ENCODE measurements around the gene SPINT2.

The SPINT2 gene

GRCh38 chr19:38268539-38268938 is 4.2 kb downstream of the SPINT2 start:
- DNase-seq = no peak

DNA sequence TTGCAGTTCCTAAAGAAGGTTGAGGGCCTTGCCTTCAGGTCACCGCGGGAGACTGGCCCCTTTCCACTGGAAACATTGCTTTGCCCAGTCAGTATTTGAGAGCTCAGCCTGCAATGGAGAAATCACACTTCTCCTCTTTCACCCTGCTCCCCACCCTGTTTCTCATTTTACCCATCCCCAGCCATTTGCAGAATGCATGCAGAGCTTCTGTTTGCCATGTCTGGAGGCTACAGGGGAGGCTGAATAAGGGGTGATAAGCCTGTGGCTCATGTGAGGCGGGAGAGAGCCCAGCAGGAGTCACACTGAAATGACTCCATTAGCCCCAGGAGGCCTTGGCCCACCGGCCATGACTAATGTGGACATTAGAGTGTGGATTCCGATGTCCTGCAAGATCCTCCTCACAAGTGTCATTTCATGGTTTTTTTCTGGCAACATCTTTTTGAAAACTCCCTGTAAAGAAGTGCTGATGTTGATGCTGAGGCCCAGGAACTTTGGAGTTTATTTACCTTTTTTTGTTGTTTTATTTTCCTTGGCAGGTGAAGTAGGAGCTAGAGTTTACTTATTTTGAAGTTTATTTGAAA is 6.3 kb downstream of the SPINT2 start:
- no peak for DNase-seq

GRCh38 chr19:38273499-38273898 is 9.1 kb downstream of the SPINT2 start:
- DNase-seq = no peak

- no peak for DNase-seq
Measured at GRCh38 chr19:38274739-38275138, 10.4 kb downstream of the SPINT2 start.

GRCh38 chr19:38276942-38277517 is 12.7 kb downstream of the SPINT2 start:
- DNase-seq = no peak

DNA sequence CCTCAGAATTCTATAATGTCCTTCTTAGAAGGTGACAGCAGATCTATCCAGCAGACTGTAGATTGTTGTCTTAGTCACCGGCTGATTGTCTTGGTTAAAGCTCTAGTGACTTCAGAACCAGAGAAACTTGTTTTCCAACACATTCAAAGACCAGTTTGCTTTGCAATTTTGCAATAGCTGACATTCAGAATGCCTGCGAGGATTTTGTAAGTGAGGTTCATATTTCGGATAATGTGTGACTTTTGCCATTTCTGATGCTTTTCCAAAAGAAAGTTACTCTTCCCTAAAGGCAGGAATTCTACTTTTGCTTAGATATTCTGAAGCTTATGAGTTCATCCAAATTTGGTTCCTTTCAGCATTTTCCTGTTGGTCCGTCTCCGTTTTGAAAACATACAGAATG is 13.2 kb downstream of the SPINT2 start:
- DNase-seq = no peak

GRCh38 chr19:38277969-38278680 is 13.8 kb downstream of the SPINT2 start:
- DNase-seq = no peak

- DNase-seq = no peak
Measured at GRCh38 chr19:38278751-38279150, 14.4 kb downstream of the SPINT2 start.

DNA sequence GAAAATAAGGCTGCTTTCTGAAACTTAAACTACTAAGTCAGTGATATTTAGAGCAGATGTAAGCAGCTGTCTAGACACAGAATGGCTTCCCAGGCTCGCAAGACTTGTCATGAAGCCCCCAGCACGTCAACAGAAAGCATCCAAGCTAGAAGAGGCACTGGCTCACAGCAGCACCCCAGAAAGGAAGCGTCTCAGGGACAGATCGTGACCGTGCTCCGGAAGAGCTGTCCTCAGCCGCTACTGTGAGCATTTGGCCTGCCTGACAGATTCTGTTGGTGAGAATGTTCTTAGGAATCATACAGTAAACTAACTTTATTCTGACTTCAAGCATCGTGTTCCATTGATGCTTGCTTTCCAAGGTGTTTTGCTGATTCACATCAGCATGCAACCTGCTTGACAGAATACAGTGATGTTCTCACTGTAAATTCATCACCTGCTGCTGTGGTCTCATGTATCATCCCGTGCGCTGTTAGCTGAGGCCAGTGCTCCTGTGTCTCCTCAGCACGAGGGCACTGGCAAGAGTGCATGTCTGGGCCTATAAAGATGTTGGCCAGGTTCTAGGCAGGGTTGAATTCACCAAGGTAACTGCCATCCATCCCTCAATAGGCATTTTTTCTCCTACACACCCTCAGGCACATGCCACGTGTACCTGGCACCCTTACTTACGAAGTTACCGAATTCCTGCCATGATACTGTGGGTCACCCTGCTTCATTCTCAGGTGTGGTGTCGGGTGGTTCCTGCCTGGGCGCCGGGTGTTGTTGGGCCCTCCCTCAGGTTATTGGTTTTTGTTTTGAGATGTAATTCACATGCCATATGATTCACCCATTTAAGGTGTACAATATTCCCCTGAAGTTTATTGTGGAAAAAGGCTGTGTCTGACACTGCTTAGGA is 15.9 kb downstream of the SPINT2 start:
- no peak for DNase-seq

DNA sequence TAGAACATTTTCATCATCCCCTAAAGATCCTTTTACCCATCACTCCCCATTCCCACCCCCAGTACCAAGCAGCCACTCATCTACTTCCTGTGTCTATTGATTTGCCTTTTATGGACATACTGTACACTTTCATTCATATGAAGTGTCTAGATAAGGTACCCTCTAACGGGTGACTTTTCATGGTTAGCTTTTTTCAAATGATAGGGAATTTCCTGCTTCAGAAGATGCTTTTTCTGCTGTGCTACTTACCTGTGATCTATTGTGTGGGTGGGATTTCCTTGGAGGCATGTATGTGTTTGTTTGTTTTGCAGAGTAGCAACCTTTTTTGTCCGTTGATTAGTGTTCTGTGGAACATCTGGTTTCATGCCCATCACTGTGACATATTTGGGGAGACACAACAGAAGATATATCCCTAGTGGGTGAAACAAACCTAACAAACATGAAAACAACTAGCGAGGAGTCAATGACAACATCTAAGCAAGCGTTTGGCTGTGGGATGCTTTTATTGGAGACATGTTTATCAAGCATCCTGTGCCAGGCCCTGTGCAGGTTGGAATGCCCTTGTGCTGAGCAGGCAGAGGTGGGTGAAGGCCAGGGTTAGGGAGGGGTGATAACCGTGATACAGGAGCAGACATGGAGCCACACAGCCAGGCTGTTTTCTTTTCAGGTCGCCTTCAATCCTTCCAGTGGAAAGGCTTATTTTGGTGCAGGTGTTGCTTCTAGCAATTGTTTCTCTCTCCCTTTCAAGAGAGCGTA is 17.6 kb downstream of the SPINT2 start:
- no peak for DNase-seq

DNA sequence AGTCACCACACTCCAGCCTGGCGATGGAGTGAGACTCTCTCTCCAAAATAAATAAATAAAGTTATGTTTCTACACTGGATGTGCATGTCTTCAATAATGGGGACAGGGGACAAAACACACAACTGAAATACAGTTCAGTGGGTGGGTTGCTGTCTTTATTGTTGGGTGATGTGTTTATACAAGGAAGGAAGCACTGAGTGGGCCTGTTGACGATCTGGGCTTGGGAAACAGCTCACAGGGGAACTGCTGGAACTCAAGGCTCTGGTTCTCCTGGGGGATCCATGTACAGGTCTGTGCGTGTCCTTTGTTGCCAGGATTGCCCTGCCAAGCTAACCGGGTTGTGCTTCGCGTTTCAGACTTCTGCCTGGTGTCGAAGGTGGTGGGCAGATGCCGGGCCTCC is 18.9 kb downstream of the SPINT2 start:
- DNase-seq = no peak

DNA sequence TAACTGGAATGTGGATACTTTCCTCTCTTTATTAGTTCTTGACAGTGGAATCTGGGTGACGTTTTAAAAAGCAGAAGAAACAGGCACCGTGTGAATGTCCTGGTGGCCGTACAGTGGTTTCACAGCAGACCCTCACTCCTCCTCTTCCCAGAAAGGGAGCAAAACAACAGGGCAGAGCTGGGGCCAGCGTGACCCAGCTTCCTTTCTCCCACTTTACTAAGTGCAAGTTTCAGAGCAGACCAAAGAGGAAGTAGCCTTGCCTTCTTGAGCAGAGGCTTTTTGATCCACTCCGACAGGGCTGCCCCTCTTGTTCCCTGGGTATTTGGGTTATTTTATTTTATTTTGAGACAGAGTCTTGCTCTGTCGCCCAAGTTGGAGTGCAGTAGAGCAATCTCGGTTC is 20.0 kb downstream of the SPINT2 start:
- no peak for DNase-seq

DNA sequence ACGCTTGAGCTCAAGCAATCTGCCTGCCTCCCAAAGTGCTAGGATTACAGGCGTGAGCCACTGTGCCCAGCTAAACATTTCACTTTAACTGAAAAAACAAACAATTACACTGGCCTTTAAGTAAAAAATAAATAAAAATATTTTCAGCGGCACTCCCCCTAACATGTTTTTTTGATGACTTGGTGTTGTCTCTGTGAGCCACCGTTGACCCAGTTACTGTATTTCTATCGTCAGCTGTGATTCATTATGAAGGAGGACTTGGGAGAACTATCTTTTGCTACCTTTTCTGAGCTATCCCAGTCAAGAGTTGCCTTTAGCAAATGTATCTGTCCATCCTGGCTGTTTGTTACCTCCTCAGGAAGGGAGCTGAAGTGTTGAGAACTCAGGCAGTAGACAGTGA is 21.2 kb downstream of the SPINT2 start:
- DNase-seq = no peak

DNA sequence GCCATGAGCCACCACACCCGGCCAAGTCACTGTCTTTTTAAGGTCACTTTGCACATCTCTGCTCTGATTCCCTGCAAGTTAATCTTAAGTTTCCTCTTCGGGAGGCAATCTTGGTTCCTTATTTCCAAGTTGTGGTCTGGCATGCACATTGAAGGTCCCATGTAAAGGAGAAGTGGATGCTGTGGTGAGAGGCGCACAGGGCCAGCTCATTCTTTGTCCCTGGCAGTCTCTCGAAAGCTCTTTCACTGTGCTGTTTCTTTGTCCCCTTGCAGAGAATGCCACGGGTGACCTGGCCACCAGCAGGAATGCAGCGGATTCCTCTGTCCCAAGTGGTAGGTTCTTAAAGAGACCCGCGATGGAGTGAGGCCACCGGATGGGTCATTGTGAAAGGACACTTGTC is 23.2 kb downstream of the SPINT2 start:
- DNase-seq = no peak

DNA sequence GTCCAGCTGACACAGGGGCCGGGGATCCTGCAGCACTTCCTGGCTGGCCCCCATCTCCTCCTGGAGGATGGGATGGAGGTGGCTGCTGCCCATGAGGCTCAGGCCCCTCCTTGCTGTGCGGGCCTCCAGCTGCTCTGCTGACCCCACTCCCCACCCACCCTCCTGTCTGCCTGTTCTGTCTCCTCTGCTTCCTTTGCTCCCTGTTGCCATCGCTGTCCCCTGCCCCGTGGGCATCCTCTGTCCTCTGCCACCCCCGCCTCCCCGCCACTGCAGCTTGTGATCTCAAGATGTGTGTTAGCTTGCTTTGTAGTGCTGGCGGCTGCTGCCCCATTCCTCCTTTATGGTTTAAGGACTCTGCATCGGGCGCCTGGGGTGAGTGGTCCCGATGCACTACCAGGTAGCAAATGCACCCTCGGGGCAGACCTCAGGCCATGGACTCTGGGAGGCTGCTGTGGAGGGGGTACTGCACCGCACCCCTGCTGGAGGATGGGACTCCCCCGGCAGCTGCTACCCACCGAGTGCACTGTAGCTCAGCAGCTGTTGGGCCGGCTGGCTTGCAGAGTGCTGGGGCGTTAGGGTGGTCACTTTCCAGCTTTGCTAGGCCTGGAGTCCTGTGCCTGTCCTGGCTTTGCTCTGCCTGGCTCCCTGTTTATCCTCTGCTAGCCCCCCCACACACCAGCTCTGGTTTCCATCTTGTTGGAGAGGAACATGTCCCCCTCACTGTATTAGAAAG is 23.9 kb downstream of the SPINT2 start:
- no peak for DNase-seq

DNA sequence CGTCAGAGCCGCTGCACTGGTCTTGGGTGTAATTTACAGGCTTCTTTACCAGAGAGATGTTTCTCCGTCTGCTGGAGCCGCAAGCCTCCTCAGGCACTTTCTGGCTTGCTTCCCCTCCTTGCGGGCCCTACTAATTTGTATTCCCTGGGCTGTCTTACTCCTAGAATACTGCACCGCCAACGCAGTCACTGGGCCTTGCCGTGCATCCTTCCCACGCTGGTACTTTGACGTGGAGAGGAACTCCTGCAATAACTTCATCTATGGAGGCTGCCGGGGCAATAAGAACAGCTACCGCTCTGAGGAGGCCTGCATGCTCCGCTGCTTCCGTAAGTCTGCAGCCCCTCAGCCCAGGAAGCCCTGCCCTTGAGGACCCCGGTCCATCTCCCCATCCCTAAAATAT is 25.6 kb downstream of the SPINT2 start:
- no peak for DNase-seq

DNA sequence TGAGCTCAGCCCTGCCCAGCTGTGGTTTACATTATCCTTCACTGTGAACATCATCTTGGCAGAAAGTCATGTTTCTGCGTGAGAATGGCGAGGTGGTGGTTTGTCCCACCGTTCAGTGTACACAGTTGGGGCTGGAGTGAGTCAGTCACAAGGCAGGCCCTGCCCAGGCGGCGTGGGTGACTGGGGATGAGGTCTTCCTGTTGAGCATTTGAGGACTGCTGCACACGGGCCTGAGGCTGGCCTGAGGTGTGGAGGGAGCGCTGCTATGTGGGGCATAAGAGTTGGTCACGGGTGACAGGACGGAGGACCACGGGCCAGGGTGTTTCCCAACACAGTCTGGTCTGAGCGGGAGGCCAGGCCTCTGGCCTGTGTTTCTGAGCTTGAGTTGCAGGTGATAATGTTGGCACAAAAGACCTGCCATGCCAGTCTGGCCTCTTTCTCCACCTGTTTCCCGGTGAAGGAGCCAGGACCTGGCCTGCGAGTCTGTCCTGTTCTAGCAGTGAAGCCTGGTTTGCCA is 26.3 kb downstream of the SPINT2 start:
- DNase-seq = no peak

- DNase-seq = no peak
Measured at GRCh38 chr19:38291855-38292254, 27.5 kb downstream of the SPINT2 start.

DNA sequence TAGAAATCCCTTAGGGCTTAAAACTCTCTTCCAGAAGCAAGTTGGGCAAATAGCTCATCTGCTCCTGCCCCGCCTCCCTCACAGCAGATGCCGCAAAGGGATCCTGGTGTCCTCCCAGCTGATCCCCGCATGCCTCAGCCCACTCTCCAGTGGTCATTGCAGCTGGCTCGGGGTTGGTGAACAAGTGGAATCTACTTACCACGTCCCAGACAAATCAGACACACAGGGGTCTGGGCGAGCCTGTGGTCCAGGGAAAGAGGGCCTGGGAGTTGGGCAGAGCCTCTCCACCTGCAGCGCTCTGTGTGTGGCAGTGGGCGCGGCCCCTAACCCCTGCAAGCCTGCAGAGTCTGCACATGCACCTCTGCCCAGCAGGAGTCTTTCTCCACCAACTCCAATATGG is 28.9 kb downstream of the SPINT2 start:
- DNase-seq = no peak

- no peak for DNase-seq
Measured at GRCh38 chr19:38294090-38294489, 29.7 kb downstream of the SPINT2 start.

GRCh38 chr19:38298821-38299680 is 34.7 kb downstream of the SPINT2 start:
- DNase-seq = no peak

All from 8988T (cell line).